HepG2 (cell line): ENCODE measurements around the gene SAP130. TPM values are rescaled to one million over a fixed set of nuclear protein-coding genes. Genes with fewer than 3 reads are reported as not detected.

Experiments
- ATAC-seq: fragments of 200-7000 bp; cut with Tn5 transposase; 3 replicates; pipeline ENCODE4 v1.9.1; 2020; ENCODE audit warnings: mild to moderate bottlenecking, moderate library complexity
- BruUV-seq: library from RNA; stranded (reverse); fragments of 400-500 nt; replicated peaks from 2 replicates; lab custom pipeline; 2021; lab: Mats Ljungman, UMichigan
- CTCF ChIA-PET: fragments of 300-600 bp; formaldehyde crosslinking; extraction: SDS; loops from one replicate; lab custom pipeline; 2021; ENCODE audit warnings: low total read pairs, inconsistent platforms, low intra/inter-chr PET ratio; lab: Yijun Ruan, JAX
- POLR2A ChIA-PET: fragments of 350-600 bp; sonication (Branson Sonifier 250); formaldehyde crosslinking; loops from one replicate; lab custom pipeline; 2020; ENCODE audit warnings: antibody characterized with exemption, inconsistent platforms; lab: Yijun Ruan, JAX
- DNase-seq: peaks from one replicate; pipeline ENCODE4 v3.0.0-alpha.2; 2015; ENCODE audit warnings: low spot score
- FAIRE-seq: peaks from 3 replicates; lab custom pipeline; 2011; peaks lifted over from hg19 to GRCh38; lab: Jason Lieb, UNC
- H2AFZ ChIP-seq: one replicate; pipeline ENCODE4 v1.6.1; 2011; ENCODE audit warnings: low read length, inconsistent platforms
- H3K27ac ChIP-seq: fragments of 300-600 bp; 3 replicates; pipeline ENCODE4 v1.8.0; 2011; ENCODE audit warnings: mixed run types, mild to moderate bottlenecking, mixed read lengths, low read length, inconsistent platforms; ENCODE audit not compliant: insufficient read depth; ENCODE audit errors: extremely low read length
- H3K27me3 ChIP-seq, 2 experiments: fragments of 200-600 bp in 1 of 2; 2 replicates in 1 of 2; 3 replicates in 1 of 2; pipeline versions ENCODE4 v1.6.0 to v1.8.0; 2011; ENCODE audit warnings: low read length in 2 of 2, mild to moderate bottlenecking in 2 of 2, moderate library complexity in 2 of 2, inconsistent platforms in 1 of 2; ENCODE audit not compliant: insufficient read depth in 2 of 2, control insufficient read depth in 1 of 2
- H3K36me3 ChIP-seq, 2 experiments: fragments of 200-600 bp in 1 of 2; replicated peaks in 1 of 2; 2 replicates in 1 of 2; 3 replicates in 1 of 2; pipeline versions ENCODE4 v1.5.1 to v1.8.0; 2011; ENCODE audit warnings: low read length in 2 of 2, inconsistent platforms in 1 of 2; ENCODE audit not compliant: insufficient read depth in 2 of 2, control insufficient read depth in 1 of 2
- H3K4me1 ChIP-seq: 2 replicates; pipeline ENCODE4 v1.5.1; 2012; ENCODE audit warnings: low read length, inconsistent platforms; ENCODE audit not compliant: insufficient read depth
- H3K4me2 ChIP-seq: 2 replicates; pipeline ENCODE4 v1.6.0; 2011; ENCODE audit warnings: low read depth, low read length, inconsistent platforms
- H3K4me3 ChIP-seq, 3 experiments: fragments of 200-600 bp in 1 of 3; sonication (generic), shearing (Covaris generic) in 1 of 3; replicated peaks in 1 of 3; 2 replicates each; pipeline ENCODE4 v1.5.1; 2011 to 2016; ENCODE audit warnings: low read length in 3 of 3, inconsistent platforms in 2 of 3, low read depth in 2 of 3, mild to moderate bottlenecking in 2 of 3, control low read depth in 1 of 3, mixed read lengths in 1 of 3; ENCODE audit not compliant: insufficient read depth in 1 of 3
- H3K79me2 ChIP-seq: one replicate; pipeline ENCODE4 v1.6.1; 2011; ENCODE audit warnings: low read length, inconsistent platforms; ENCODE audit not compliant: insufficient read depth
- H3K9ac ChIP-seq: 2 replicates; pipeline ENCODE4 v1.6.0; 2011; ENCODE audit warnings: mild to moderate bottlenecking, low read depth, low read length, inconsistent platforms; ENCODE audit not compliant: insufficient read depth
- H3K9me3 ChIP-seq: 2 replicates; pipeline ENCODE4 v1.5.1; 2012; ENCODE audit warnings: mild to moderate bottlenecking, low read length
- H4K20me1 ChIP-seq: 2 replicates; pipeline ENCODE4 v1.6.0; 2011; ENCODE audit warnings: inconsistent platforms, mild to moderate bottlenecking, low read length, moderate library complexity; ENCODE audit not compliant: insufficient read depth
- ATRX ChIP-seq: sonication (generic); formaldehyde crosslinking; IDR thresholded peaks from 2 replicates; pipeline ENCODE4 v1.4.0; 2020; ENCODE audit warnings: missing genetic modification reagents, borderline replicate concordance
- HNF4A ChIP-seq: sonication (generic); formaldehyde crosslinking; IDR thresholded peaks from 2 replicates; pipeline ENCODE4 v1.4.0; 2020; ENCODE audit warnings: missing genetic modification reagents
- IKZF1 ChIP-seq: fragments of 450-650 bp; IDR thresholded peaks from 2 replicates; pipeline ENCODE4 v1.7.1; 2016
- MAX ChIP-seq: IDR thresholded peaks from 2 replicates; pipeline ENCODE4 v1.6.1; 2012; ENCODE audit warnings: inconsistent platforms
- MYNN ChIP-seq: sonication (generic); formaldehyde crosslinking; IDR thresholded peaks from 2 replicates; pipeline ENCODE4 v1.4.0; 2020; ENCODE audit warnings: mild to moderate bottlenecking, low read depth, missing genetic modification reagents
- NPAS2 ChIP-seq: sonication (generic); formaldehyde crosslinking; IDR thresholded peaks from 2 replicates; pipeline ENCODE4 v1.8.0; 2022; ENCODE audit warnings: mild to moderate bottlenecking, missing genetic modification reagents, borderline replicate concordance
- PHB2 ChIP-seq: fragments of 450-650 bp; IDR thresholded peaks from 2 replicates; pipeline ENCODE4 v1.6.1; 2018; ENCODE audit not compliant: partially characterized antibody
- SOX13 ChIP-seq, 3 experiments: fragments of 450-650 bp in 1 of 3; sonication (generic) in 1 of 3; formaldehyde crosslinking in 1 of 3; IDR thresholded peaks in 2 of 3; conservative IDR thresholded peaks in 1 of 3; 2 replicates each; pipeline versions ENCODE4 v1.5.0 to v1.6.1; 2016 to 2020; ENCODE audit warnings: antibody characterized with exemption in 1 of 3, mild to moderate bottlenecking in 1 of 3, missing compliant biosample characterization in 1 of 3, missing genetic modification reagents in 1 of 3, moderate library complexity in 1 of 3
- ZBTB33 ChIP-seq: sonication (generic); formaldehyde crosslinking; IDR thresholded peaks from 2 replicates; pipeline ENCODE4 v1.4.0; 2020; ENCODE audit warnings: missing genetic modification reagents
- ZBTB38 ChIP-seq: sonication (generic); formaldehyde crosslinking; IDR thresholded peaks from 2 replicates; pipeline ENCODE4 v1.5.1; 2020; ENCODE audit warnings: mild to moderate bottlenecking, missing genetic modification reagents
- ZBTB4 ChIP-seq: sonication (generic); formaldehyde crosslinking; IDR thresholded peaks from 2 replicates; pipeline ENCODE4 v1.4.0; 2020; ENCODE audit warnings: missing genetic modification reagents, mild to moderate bottlenecking, borderline replicate concordance
- ZNF263 ChIP-seq: sonication (generic); formaldehyde crosslinking; IDR thresholded peaks from 2 replicates; pipeline ENCODE4 v1.4.0; 2020; ENCODE audit warnings: missing genetic modification reagents
- ZNF44 ChIP-seq: sonication (generic); formaldehyde crosslinking; IDR thresholded peaks from 2 replicates; pipeline ENCODE4 v1.5.1; 2020; ENCODE audit warnings: mild to moderate bottlenecking, missing genetic modification reagents
- ZNF562 ChIP-seq: sonication (generic); formaldehyde crosslinking; IDR thresholded peaks from 2 replicates; pipeline ENCODE4 v1.8.0; 2022; ENCODE audit warnings: missing genetic modification reagents, borderline replicate concordance
- WGBS: methylation state at CpG from one replicate; pipeline ENCODE4 v1.1.6; 2017; ENCODE audit warnings: low lambda C conversion rate; 5-methylcytosine and 5-hydroxymethylcytosine counted together
- in situ Hi-C: cut with HindIII; loops from 2 replicates; pipeline ENCODE4 v1.10.0; 2017; ENCODE audit warnings: low pct_unique_long_range_greater_than_20kb; ENCODE audit not compliant: extremely low pct_ligation_motif_present
- intact Hi-C: fragments of 100-400 bp; cut with micrococcal nuclease; formaldehyde crosslinking; loops from one replicate; pipeline ENCODE4 v1.10.0; 2022; ENCODE audit not compliant: unreplicated experiment
- polyA plus RNA-seq, 8 experiments: library from polyadenylated mRNA; depleted of rRNA in 3 of 8; stranded (reverse) in 7 of 8; unstranded in 1 of 8; fragments of >200 nt; fragmentation: Illumina TruSeq in 4 of 8; extraction: Trizol in 4 of 8; gene quantifications; 2 replicates each; pipeline versions ENCODE4 v1.2.1 to v1.2.3, GENCODE V29; 2011 to 2016; ENCODE audit warnings: low read depth in 4 of 8, missing spikeins in 1 of 8, mixed read lengths in 1 of 8; ENCODE audit not compliant: insufficient read depth in 1 of 8
- total RNA-seq, 5 experiments: library from RNA; depleted of rRNA; stranded (reverse); fragments of >200 nt; fragmentation: Illumina TruSeq; extraction: Trizol; gene quantifications; 2 replicates each; pipeline ENCODE4 v1.2.3, GENCODE V29; 2016; ENCODE audit warnings: low read depth in 1 of 5
- TF ChIP-seq, protein P1 (sequence below): sonication (generic); formaldehyde crosslinking; IDR thresholded peaks from 2 replicates; pipeline ENCODE4 v1.5.0; 2020; ENCODE audit warnings: missing genetic modification reagents

SAP130 gene
- total and polyA plus RNA-seq, 2 of the 13 experiments (the other 11 are each of a cell fraction or from before 2014, with no cell fraction given): 11.1 to 18.6 TPM

GRCh38 chr2:127991742-127992141, 36.1 kb downstream of the SAP130 start:
- no peak overlapping the region for H3K9ac ChIP-seq
- H3K4me3 ChIP-seq: no peak overlapping the region
- peak; percentile 68 for ATAC-seq
- H4K20me1 ChIP-seq: no peaks in the 10 kb centered on the region
- H3K9me3 ChIP-seq: no peaks in the 10 kb centered on the region
- 71% methylated on average over 5 of the region's 5 CpGs for WGBS
- CTCF ChIA-PET: no interaction called here
- peaks cover 13% of the 10 kb centered on the region for H3K4me1 ChIP-seq
- peak; percentile 49 for FAIRE-seq
- POLR2A ChIA-PET: no interaction called here
- H3K36me3 ChIP-seq: peaks cover 25 to 77% of the 10 kb centered on the region in 2 experiments
- in situ Hi-C loops: no loop called here
- TF ChIP-seq ZNF44 (CRISPR knock-in tag) (peak; percentile 90; the same call in 1 of the 2 replicates), ATRX (CRISPR knock-in tag) (no peak), ZBTB33 (CRISPR knock-in tag) (peak; percentile 83), MAX (peak; percentile 35; the same call in 1 of the 2 replicates), ZNF562 (CRISPR knock-in tag) (no peak), NPAS2 (CRISPR knock-in tag) (no peak), ZBTB4 (CRISPR knock-in tag) (0 out of 2 replicates have a peak, but pooled peaks have one; percentile 31), HNF4A (CRISPR knock-in tag) (peak; percentile 59), ZNF263 (no peak), ZBTB38 (peak; percentile 35; the same call in 1 of the 2 replicates), PHB2 (no peak), SOX13 (IDR thresholded peaks at IDR 0.05) (no peak), SOX13 (CRISPR knock-in tag; conservative IDR thresholded peaks at IDR 0.05 in 1 of 2, IDR thresholded peaks at IDR 0.05 in 1 of 2) (peak in 1 of 2 experiments; percentile 33; a peak in 1 of 4 replicates), MYNN (no peak), IKZF1 (no peak)
- TF ChIP-seq, protein P1, sequence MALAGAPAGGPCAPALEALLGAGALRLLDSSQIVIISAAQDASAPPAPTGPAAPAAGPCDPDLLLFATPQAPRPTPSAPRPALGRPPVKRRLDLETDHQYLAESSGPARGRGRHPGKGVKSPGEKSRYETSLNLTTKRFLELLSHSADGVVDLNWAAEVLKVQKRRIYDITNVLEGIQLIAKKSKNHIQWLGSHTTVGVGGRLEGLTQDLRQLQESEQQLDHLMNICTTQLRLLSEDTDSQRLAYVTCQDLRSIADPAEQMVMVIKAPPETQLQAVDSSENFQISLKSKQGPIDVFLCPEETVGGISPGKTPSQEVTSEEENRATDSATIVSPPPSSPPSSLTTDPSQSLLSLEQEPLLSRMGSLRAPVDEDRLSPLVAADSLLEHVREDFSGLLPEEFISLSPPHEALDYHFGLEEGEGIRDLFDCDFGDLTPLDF: no peak
- TF ChIP-seq, all 625 proteins: peak for 7
- peak; percentile 33 for DNase-seq
- peak overlapping the region; percentile 9 for H3K27ac ChIP-seq
- no peak overlapping the region for H2AFZ ChIP-seq
- intact Hi-C loops: no loop called here
- no peaks in the 10 kb centered on the region for H3K27me3 ChIP-seq
- no peaks in the 10 kb centered on the region for H3K79me2 ChIP-seq
- no peak overlapping the region for H3K4me2 ChIP-seq
- BruUV-seq: no TSS peak
